Keratinocyte (primary cell): ENCODE data around the gene GPR39. TPM values are rescaled to one million over a fixed set of nuclear protein-coding genes. Genes with fewer than 3 reads are reported as not detected.

ENCODE experiments used
- DNase-seq: peaks from one replicate; pipeline ENCODE4 v3.0.0-alpha.2; 2011; ENCODE audit warnings: low read depth, missing footprints, low spot score
- FAIRE-seq: peaks from 2 replicates; lab custom pipeline; 2011; peaks lifted over from hg19 to GRCh38; lab: Jason Lieb, UNC
- H2AFZ ChIP-seq: 2 replicates; pipeline ENCODE4 v1.6.0; 2012; ENCODE audit warnings: low read length, control low read depth, inconsistent platforms; ENCODE audit not compliant: control insufficient read depth
- H3K27ac ChIP-seq: 2 replicates; pipeline ENCODE4 v1.5.1; 2011; ENCODE audit warnings: low read length; ENCODE audit not compliant: control insufficient read depth, insufficient read depth
- H3K27me3 ChIP-seq: 3 replicates; pipeline ENCODE4 v1.6.0; 2011; ENCODE audit warnings: low read length; ENCODE audit not compliant: control insufficient read depth, insufficient read depth; ENCODE audit errors: extremely low read depth
- H3K36me3 ChIP-seq, 2 experiments: 2 replicates in 1 of 2; 3 replicates in 1 of 2; pipeline ENCODE4 v1.5.1; 2011; ENCODE audit warnings: low read length in 2 of 2, mild to moderate bottlenecking in 1 of 2; ENCODE audit not compliant: control insufficient read depth in 2 of 2, insufficient read depth in 2 of 2; ENCODE audit errors: extremely low read depth in 1 of 2
- H3K4me1 ChIP-seq: 3 replicates; pipeline ENCODE4 v1.5.1; 2011; ENCODE audit warnings: low read length; ENCODE audit not compliant: control insufficient read depth, insufficient read depth; ENCODE audit errors: extremely low read depth
- H3K4me2 ChIP-seq: 3 replicates; pipeline ENCODE4 v1.6.0; 2011; ENCODE audit warnings: low read depth, low read length; ENCODE audit not compliant: control insufficient read depth, insufficient read depth; ENCODE audit errors: extremely low read depth
- H3K4me3 ChIP-seq, 3 experiments: fragments of 200-600 bp in 1 of 3; sonication (generic) in 1 of 3; 2 replicates in 2 of 3; 3 replicates in 1 of 3; pipeline ENCODE4 v1.5.1; 2011 to 2016; ENCODE audit warnings: low read length in 3 of 3, mild to moderate bottlenecking in 3 of 3, control low read depth in 2 of 3, inconsistent platforms in 1 of 3, low read depth in 1 of 3, mixed read lengths in 1 of 3, mixed run types in 1 of 3, moderate library complexity in 1 of 3; ENCODE audit not compliant: control insufficient read depth in 2 of 3, insufficient read depth in 2 of 3; ENCODE audit errors: extremely low read depth in 1 of 3
- H3K79me2 ChIP-seq: 2 replicates; pipeline ENCODE4 v1.6.0; 2012; ENCODE audit warnings: low read length; ENCODE audit not compliant: control insufficient read depth, insufficient read depth
- H3K9ac ChIP-seq: 3 replicates; pipeline ENCODE4 v1.6.0; 2011; ENCODE audit warnings: low read length; ENCODE audit not compliant: control insufficient read depth, insufficient read depth; ENCODE audit errors: extremely low read depth
- H3K9me1 ChIP-seq: 3 replicates; pipeline ENCODE4 v1.6.0; 2011; ENCODE audit warnings: low read length; ENCODE audit not compliant: control insufficient read depth, insufficient read depth; ENCODE audit errors: extremely low read depth
- H3K9me3 ChIP-seq: 2 replicates; pipeline ENCODE4 v1.5.1; 2012; ENCODE audit warnings: low read depth, low read length; ENCODE audit not compliant: control insufficient read depth
- H4K20me1 ChIP-seq: 3 replicates; pipeline ENCODE4 v1.6.0; 2011; ENCODE audit warnings: low read length; ENCODE audit not compliant: control insufficient read depth, insufficient read depth; ENCODE audit errors: extremely low read depth
- EZH2 ChIP-seq: IDR thresholded peaks from one replicate; pipeline ENCODE4 v1.6.1; 2012; ENCODE audit warnings: inconsistent platforms, mild to moderate bottlenecking, low read length, moderate library complexity
- dilution Hi-C: fragments of 300-500 bp; cut with MboI; formaldehyde crosslinking; loops from one replicate; pipeline ENCODE4 v1.7.0; 2020; ENCODE audit warnings: low sequenced_read_pairs; ENCODE audit not compliant: extremely low pct_ligation_motif_present
- polyA plus RNA-seq, 5 experiments: library from polyadenylated mRNA; depleted of rRNA in 3 of 5; stranded (reverse) in 3 of 5; stranded (forward) in 1 of 5; unstranded in 1 of 5; fragments of >200 nt; gene quantifications; 1 replicate in 1 of 5; 2 replicates in 3 of 5; 3 replicates in 1 of 5; pipeline versions ENCODE4 v1.2.1 to v1.2.3, GENCODE V29; 2011 to 2012; ENCODE audit warnings: missing spikeins in 2 of 5, low read depth in 1 of 5, low replicate concordance in 1 of 5
- TF ChIP-seq, protein P1 (sequence below), 3 experiments: IDR thresholded peaks in 1 of 3; conservative IDR thresholded peaks in 1 of 3; optimal IDR thresholded peaks in 1 of 3; 2 replicates in 2 of 3; 3 replicates in 1 of 3; pipeline versions ENCODE3 to v1.5.1; 2011; ENCODE audit warnings: low read length in 3 of 3, mild to moderate bottlenecking in 3 of 3, moderate library complexity in 2 of 3, control low read depth in 1 of 3, inconsistent platforms in 1 of 3; ENCODE audit not compliant: insufficient read depth in 2 of 3; ENCODE audit errors: extremely low read depth in 1 of 3

GPR39 gene
- polyA plus RNA-seq, 1 donor (not counting 4 experiments of a cell fraction or from before 2014, with no cell fraction given), result 4.7 TPM

DNA sequence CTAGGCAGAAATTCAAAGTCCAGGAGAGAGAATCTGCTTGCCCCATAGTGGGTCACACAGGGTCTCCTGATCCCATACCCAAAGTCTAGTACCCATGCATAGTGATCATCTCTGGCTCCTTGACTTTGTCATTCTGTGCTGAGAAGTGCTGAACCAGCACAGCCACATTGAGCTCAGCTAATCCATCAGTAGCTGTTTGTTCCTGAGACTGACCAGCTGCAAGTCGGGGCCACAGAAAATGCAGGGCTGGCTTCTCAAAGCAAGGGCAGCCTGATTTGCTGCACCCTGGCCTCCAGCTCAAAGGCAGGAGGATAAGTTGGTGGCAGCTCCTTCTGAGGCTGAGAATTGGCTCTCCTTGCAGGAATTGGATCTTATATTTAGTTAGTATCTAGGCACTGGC lies 181.2 kb downstream of the GPR39 start:
- no peak overlapping the region for H3K9ac ChIP-seq
- dilution Hi-C loops, result no loop called here
- no peaks in the 10 kb centered on the region for H3K9me3 ChIP-seq
- DNase-seq (no peak), FAIRE-seq (no peak)
- H3K36me3 ChIP-seq, result no peaks in the 10 kb centered on the region
- no peaks in the 10 kb centered on the region for H4K20me1 ChIP-seq
- H3K4me1 ChIP-seq, result peaks cover 5% of the 10 kb centered on the region
- H3K27me3 ChIP-seq, result no peaks in the 10 kb centered on the region
- H3K79me2 ChIP-seq, result no peaks in the 10 kb centered on the region
- TF ChIP-seq EZH2, result no peak
- TF ChIP-seq, protein P1, sequence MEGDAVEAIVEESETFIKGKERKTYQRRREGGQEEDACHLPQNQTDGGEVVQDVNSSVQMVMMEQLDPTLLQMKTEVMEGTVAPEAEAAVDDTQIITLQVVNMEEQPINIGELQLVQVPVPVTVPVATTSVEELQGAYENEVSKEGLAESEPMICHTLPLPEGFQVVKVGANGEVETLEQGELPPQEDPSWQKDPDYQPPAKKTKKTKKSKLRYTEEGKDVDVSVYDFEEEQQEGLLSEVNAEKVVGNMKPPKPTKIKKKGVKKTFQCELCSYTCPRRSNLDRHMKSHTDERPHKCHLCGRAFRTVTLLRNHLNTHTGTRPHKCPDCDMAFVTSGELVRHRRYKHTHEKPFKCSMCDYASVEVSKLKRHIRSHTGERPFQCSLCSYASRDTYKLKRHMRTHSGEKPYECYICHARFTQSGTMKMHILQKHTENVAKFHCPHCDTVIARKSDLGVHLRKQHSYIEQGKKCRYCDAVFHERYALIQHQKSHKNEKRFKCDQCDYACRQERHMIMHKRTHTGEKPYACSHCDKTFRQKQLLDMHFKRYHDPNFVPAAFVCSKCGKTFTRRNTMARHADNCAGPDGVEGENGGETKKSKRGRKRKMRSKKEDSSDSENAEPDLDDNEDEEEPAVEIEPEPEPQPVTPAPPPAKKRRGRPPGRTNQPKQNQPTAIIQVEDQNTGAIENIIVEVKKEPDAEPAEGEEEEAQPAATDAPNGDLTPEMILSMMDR (optimal IDR thresholded peaks at IDR 0.05 in 1 of 3, IDR thresholded peaks at IDR 0.05 in 1 of 3, conservative IDR thresholded peaks at IDR 0.05 in 1 of 3; ENCODE audit: extremely low read depth in 1 of 3, insufficient read depth in 2 of 3, low read length in 3 of 3), result no peak
- H3K9me1 ChIP-seq, result no peaks in the 10 kb centered on the region
- H3K27ac ChIP-seq, result no peak overlapping the region
- no peak overlapping the region for H2AFZ ChIP-seq
- H3K4me2 ChIP-seq, result no peak overlapping the region
- H3K4me3 ChIP-seq, result no peak overlapping the region

DNA sequence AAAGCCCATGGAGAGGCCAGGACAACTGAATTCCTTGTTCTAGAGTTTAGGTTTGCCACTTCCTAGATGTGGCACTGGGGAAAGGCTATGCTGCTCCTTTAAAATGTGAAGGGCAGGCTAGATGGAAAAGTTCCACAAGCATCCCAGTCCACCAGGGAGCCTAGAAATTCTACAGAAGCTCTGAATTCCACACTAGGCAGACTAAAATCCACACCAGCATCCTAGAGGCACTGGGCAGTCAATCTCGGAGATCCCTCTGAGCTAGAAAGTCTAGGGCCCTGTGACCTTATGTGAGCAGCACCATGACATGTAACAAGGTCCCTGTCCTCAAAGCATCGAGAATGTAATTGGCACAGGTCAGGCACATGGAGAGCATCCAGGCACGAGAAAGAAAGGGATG lies 181.9 kb downstream of the GPR39 start:
- Histone ChIP-seq H4K20me1 (no peaks in the 10 kb centered on the region), H3K79me2 (no peaks in the 10 kb centered on the region), H2AFZ (no peak overlapping the region), H3K4me1 (no peaks in the 10 kb centered on the region), H3K4me3 (no peak overlapping the region), H3K9ac (no peak overlapping the region), H3K9me3 (no peaks in the 10 kb centered on the region), H3K9me1 (no peaks in the 10 kb centered on the region), H3K36me3 (no peaks in the 10 kb centered on the region), H3K4me2 (no peak overlapping the region), H3K27me3 (no peaks in the 10 kb centered on the region), H3K27ac (no peak overlapping the region)
- DNase-seq (no peak), FAIRE-seq (no peak)
- no peak for TF ChIP-seq EZH2
- TF ChIP-seq, protein P1 (optimal IDR thresholded peaks at IDR 0.05 in 1 of 3, IDR thresholded peaks at IDR 0.05 in 1 of 3, conservative IDR thresholded peaks at IDR 0.05 in 1 of 3; ENCODE audit: extremely low read depth in 1 of 3, insufficient read depth in 2 of 3, low read length in 3 of 3), result no peak
- dilution Hi-C loops, result no loop called here
